Measurements from ENCODE around the gene CTCFL.

DNA sequence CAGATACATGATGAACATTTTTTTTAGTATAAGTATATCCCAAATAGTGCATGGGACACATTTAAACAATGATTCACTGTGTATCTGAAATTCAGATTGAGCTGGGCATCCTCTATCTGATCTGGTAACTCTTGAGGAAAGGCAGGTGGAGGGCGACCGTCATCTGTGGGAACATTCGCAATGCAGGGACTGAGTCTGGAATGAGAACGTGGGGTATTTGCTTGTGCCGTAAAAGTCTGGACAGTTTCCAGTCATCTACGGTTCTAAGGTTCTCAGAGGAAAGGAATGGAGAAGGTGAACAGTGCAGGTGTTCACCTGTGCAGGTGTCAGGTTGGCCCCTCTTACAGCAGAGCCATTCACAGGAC, 22.6 kb downstream of the CTCFL start:
- no peak for TF ChIP-seq EZH2phosphoT487 (IDR thresholded peaks at IDR 0.05; ENCODE audit: insufficient read depth, low read depth)
- no peak for TF ChIP-seq EZH2 (IDR thresholded peaks at IDR 0.05; ENCODE audit: insufficient read depth, poor library complexity, severe bottlenecking)

Measured in GM23248 (cell line).